ENCODE results near the gene ZNF273.

The ZNF273 gene

GRCh38 chr7:64874562-64875250 is 28.4 kb upstream of the ZNF273 start:
- Histone ChIP-seq H3K4ac (ENCODE audit: low read length) (no peak overlapping the region), H3K4me1 (ENCODE audit: control insufficient read depth in 2 of 2, insufficient read depth in 1 of 2, low read depth in 1 of 2, low read length in 2 of 2) (peaks cover 1 to 6% of the 10 kb centered on the region in 2 donors), H3K9me3 (replicated peaks in 1 of 2; ENCODE audit: control insufficient read depth in 2 of 2, insufficient read depth in 1 of 2, low read depth in 1 of 2, low read length in 2 of 2) (peaks cover 18 to 22% of the 10 kb centered on the region in 2 donors), H2BK12ac (ENCODE audit: low read length) (peak overlapping the region; percentile 53), H3K27me3 (ENCODE audit: control insufficient read depth in 3 of 3, insufficient read depth in 3 of 3, low read depth in 1 of 3, low read length in 3 of 3) (peaks cover 0 to 25% (median 0%) of the 10 kb centered on the region in 3 experiments), H3K14ac (ENCODE audit: low read length) (no peak overlapping the region), H2AFZ (ENCODE audit: low read length) (no peak overlapping the region), H2BK120ac (ENCODE audit: low read depth, low read length) (no peak overlapping the region), H2BK5ac (ENCODE audit: low read length) (no peak overlapping the region), H2BK15ac (ENCODE audit: low read length) (no peak overlapping the region), H3K27ac (replicated peaks; ENCODE audit: low read length) (no peak overlapping the region), H3K23ac (ENCODE audit: low read depth, low read length, poor library complexity) (peak overlapping the region; percentile 67), H2AK5ac (ENCODE audit: low read depth, low read length) (no peak overlapping the region), H3K4me3 (ENCODE audit: low read length in 2 of 2) (no peak overlapping the region), H3K9ac (ENCODE audit: low read depth, low read length, poor library complexity) (no peak overlapping the region), H3K79me1 (ENCODE audit: low read depth, low read length) (no peaks in the 10 kb centered on the region), H3K36me3 (replicated peaks in 1 of 2; ENCODE audit: control insufficient read depth in 2 of 2, insufficient read depth in 2 of 2, low read length in 2 of 2) (no peaks in the 10 kb centered on the region), H3K4me2 (ENCODE audit: insufficient read depth, low read length, poor library complexity, severe bottlenecking) (no peak overlapping the region), H3K18ac (ENCODE audit: low read length) (no peak overlapping the region), H4K91ac (ENCODE audit: low read depth, low read length, poor library complexity) (no peak overlapping the region), H4K8ac (ENCODE audit: low read depth, low read length) (no peak overlapping the region)
- no CpG with 5 or more reads among the region's 23 CpGs for WGBS, 2 donors (ENCODE audit: extremely low coverage in 2 of 2, insufficient read length in 2 of 2, insufficient replicate concordance in 1 of 2)
- no peak for DNase-seq (ENCODE audit: low spot score)

GRCh38 chr7:64875258-64875657 is 27.8 kb upstream of the ZNF273 start:
- no peak overlapping the region for H3K18ac ChIP-seq (ENCODE audit: low read length)
- H3K9ac ChIP-seq (ENCODE audit: low read depth, low read length, poor library complexity) = no peak overlapping the region

GRCh38 chr7:64875658-64876406 is 27.2 kb upstream of the ZNF273 start:
- WGBS, 2 donors (ENCODE audit: extremely low coverage in 2 of 2, insufficient read length in 2 of 2, insufficient replicate concordance in 1 of 2) = no CpG with 5 or more reads among the region's 23 CpGs
- Histone ChIP-seq H3K79me1 (ENCODE audit: low read depth, low read length) (no peaks in the 10 kb centered on the region), H2BK120ac (ENCODE audit: low read depth, low read length) (no peak overlapping the region), H2BK12ac (ENCODE audit: low read length) (no peak overlapping the region), H3K9ac (ENCODE audit: low read depth, low read length, poor library complexity) (no peak overlapping the region), H3K4me1 (ENCODE audit: control insufficient read depth in 2 of 2, insufficient read depth in 1 of 2, low read depth in 1 of 2, low read length in 2 of 2) (peaks cover 1 to 6% of the 10 kb centered on the region in 2 donors), H3K4me3 (ENCODE audit: low read length in 2 of 2) (no peak overlapping the region), H3K4ac (ENCODE audit: low read length) (no peak overlapping the region), H3K9me3 (replicated peaks in 1 of 2; ENCODE audit: control insufficient read depth in 2 of 2, insufficient read depth in 1 of 2, low read depth in 1 of 2, low read length in 2 of 2) (peaks cover 16 to 22% of the 10 kb centered on the region in 2 donors), H3K36me3 (replicated peaks in 1 of 2; ENCODE audit: control insufficient read depth in 2 of 2, insufficient read depth in 2 of 2, low read length in 2 of 2) (no peaks in the 10 kb centered on the region), H3K27ac (replicated peaks; ENCODE audit: low read length) (no peak overlapping the region), H3K18ac (ENCODE audit: low read length) (no peak overlapping the region), H3K27me3 (ENCODE audit: control insufficient read depth in 3 of 3, insufficient read depth in 3 of 3, low read depth in 1 of 3, low read length in 3 of 3) (peaks cover 0 to 25% (median 0%) of the 10 kb centered on the region in 3 experiments), H4K91ac (ENCODE audit: low read depth, low read length, poor library complexity) (no peak overlapping the region), H2BK5ac (ENCODE audit: low read length) (no peak overlapping the region), H2AFZ (ENCODE audit: low read length) (peak overlapping the region; percentile 98), H3K4me2 (ENCODE audit: insufficient read depth, low read length, poor library complexity, severe bottlenecking) (no peak overlapping the region), H2AK5ac (ENCODE audit: low read depth, low read length) (no peak overlapping the region), H2BK15ac (ENCODE audit: low read length) (no peak overlapping the region), H3K23ac (ENCODE audit: low read depth, low read length, poor library complexity) (no peak overlapping the region), H3K14ac (ENCODE audit: low read length) (no peak overlapping the region), H4K8ac (ENCODE audit: low read depth, low read length) (no peak overlapping the region)
- no peak for DNase-seq (ENCODE audit: low spot score)

More at GRCh38 chr7:64875258-64875657, 27.8 kb upstream of the ZNF273 start:
- Histone ChIP-seq H3K79me1 (ENCODE audit: low read depth, low read length) (no peaks in the 10 kb centered on the region), H3K27me3 (ENCODE audit: control insufficient read depth in 3 of 3, insufficient read depth in 3 of 3, low read depth in 1 of 3, low read length in 3 of 3) (peaks cover 0 to 25% (median 0%) of the 10 kb centered on the region in 3 experiments), H2BK15ac (ENCODE audit: low read length) (no peak overlapping the region), H3K4ac (ENCODE audit: low read length) (no peak overlapping the region), H2BK12ac (ENCODE audit: low read length) (no peak overlapping the region), H3K4me1 (ENCODE audit: control insufficient read depth in 2 of 2, insufficient read depth in 1 of 2, low read depth in 1 of 2, low read length in 2 of 2) (peaks cover 1 to 6% of the 10 kb centered on the region in 2 donors), H4K91ac (ENCODE audit: low read depth, low read length, poor library complexity) (no peak overlapping the region), H3K4me2 (ENCODE audit: insufficient read depth, low read length, poor library complexity, severe bottlenecking) (no peak overlapping the region), H3K4me3 (ENCODE audit: low read length in 2 of 2) (no peak overlapping the region), H3K14ac (ENCODE audit: low read length) (no peak overlapping the region), H3K23ac (ENCODE audit: low read depth, low read length, poor library complexity) (no peak overlapping the region), H2AFZ (ENCODE audit: low read length) (no peak overlapping the region), H3K36me3 (replicated peaks in 1 of 2; ENCODE audit: control insufficient read depth in 2 of 2, insufficient read depth in 2 of 2, low read length in 2 of 2) (no peaks in the 10 kb centered on the region), H4K8ac (ENCODE audit: low read depth, low read length) (no peak overlapping the region), H2BK5ac (ENCODE audit: low read length) (no peak overlapping the region), H3K27ac (replicated peaks; ENCODE audit: low read length) (no peak overlapping the region), H3K9me3 (replicated peaks in 1 of 2; ENCODE audit: control insufficient read depth in 2 of 2, insufficient read depth in 1 of 2, low read depth in 1 of 2, low read length in 2 of 2) (peaks cover 15 to 24% of the 10 kb centered on the region in 2 donors), H2BK120ac (ENCODE audit: low read depth, low read length) (no peak overlapping the region), H2AK5ac (ENCODE audit: low read depth, low read length) (no peak overlapping the region)
- DNase-seq (ENCODE audit: low spot score) = no peak
- WGBS, 2 donors (ENCODE audit: extremely low coverage in 2 of 2, insufficient read length in 2 of 2, insufficient replicate concordance in 1 of 2) = no CpG with 5 or more reads among the region's 18 CpGs
